ENCODE data around the gene ANGEL2. TPM values are rescaled to one million over a fixed set of nuclear protein-coding genes. Genes with fewer than 3 reads are reported as not detected.

The ANGEL2 gene
- total and polyA plus RNA-seq, 2 of the 4 experiments (the other 2 are of a cell fraction): 13.4 to 44.1 TPM

DNA sequence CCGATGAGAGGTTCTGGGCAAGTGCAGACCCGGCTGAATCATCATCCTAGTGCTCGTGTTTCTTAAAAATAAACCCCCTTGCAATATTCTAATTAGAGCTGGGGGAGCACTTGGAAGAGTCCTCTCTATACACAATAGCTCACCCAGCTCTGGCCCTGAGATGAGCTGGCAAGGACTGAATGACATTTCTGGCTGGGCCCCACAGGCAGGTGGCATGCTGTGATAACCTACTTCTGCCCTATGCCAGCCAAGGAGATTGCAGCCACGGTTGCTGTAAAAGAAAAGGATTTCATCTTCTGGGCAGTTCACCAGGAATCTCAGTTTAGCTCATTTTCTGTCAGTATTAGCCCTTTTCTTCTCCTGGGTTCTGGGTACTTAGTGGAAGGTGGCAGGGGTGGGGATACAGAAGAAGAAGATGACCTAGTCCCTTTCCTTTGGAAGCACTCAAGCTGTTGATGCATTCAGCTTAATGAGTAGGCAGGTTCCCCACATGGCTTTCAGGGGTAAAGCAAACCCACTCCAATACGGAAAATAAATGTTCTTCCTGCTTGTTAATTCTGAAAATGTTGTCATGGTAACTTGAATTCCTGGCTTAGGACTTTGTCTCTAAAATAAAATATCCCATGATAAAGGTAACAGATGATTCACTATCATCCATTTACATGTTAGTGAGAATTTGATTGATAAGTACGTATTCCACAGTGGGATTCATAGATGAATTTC is 33.1 kb downstream of the ANGEL2 start (continued):
- TF ChIP-seq POLR2A (IDR thresholded peaks at IDR 0.05; ENCODE audit: low read depth, low read length): no peak

GRCh38 chr1:212981571-212982328 is 33.9 kb downstream of the ANGEL2 start:
- Histone ChIP-seq H3K9ac (ENCODE audit: low read depth, low read length) (no peak overlapping the region), H3K9me3 (ENCODE audit: control insufficient read depth, insufficient read depth, low read length) (no peaks in the 10 kb centered on the region), H2BK15ac (ENCODE audit: low read depth, low read length) (no peak overlapping the region), H3K79me1 (ENCODE audit: low read depth in 1 of 2, low read length in 2 of 2) (no peaks in the 10 kb centered on the region), H4K5ac (ENCODE audit: low read depth, low read length) (no peak overlapping the region), H2BK120ac (ENCODE audit: low read depth, low read length) (no peak overlapping the region), H3K4ac (ENCODE audit: low read depth, low read length) (no peak overlapping the region), H3K27me3 (ENCODE audit: control insufficient read depth, insufficient read depth, low read length) (no peaks in the 10 kb centered on the region), H3K4me1 (ENCODE audit: control insufficient read depth, insufficient read depth, low read length) (peaks cover 11% of the 10 kb centered on the region; the same call in 1 of the 2 replicates), H4K91ac (ENCODE audit: insufficient read depth, low read depth, low read length) (no peak overlapping the region), H3K4me3 (ENCODE audit: insufficient read depth, low read depth, low read length) (no peak overlapping the region), H3K14ac (replicated peaks; ENCODE audit: low read depth, low read length) (no peak overlapping the region), H3K4me2 (ENCODE audit: low read depth, low read length) (no peak overlapping the region), H2AFZ (replicated peaks; ENCODE audit: low read length, poor library complexity) (no peak overlapping the region), H3K18ac (ENCODE audit: low read depth, low read length) (no peak overlapping the region), H3K56ac (ENCODE audit: extremely low read depth, insufficient read depth, low read length) (no peak overlapping the region), H3K27ac (ENCODE audit: insufficient read depth, low read length) (no peak overlapping the region), H3K9me1 (ENCODE audit: insufficient read depth, low read length) (no peaks in the 10 kb centered on the region), H4K20me1 (ENCODE audit: insufficient read depth, low read length) (no peaks in the 10 kb centered on the region), H2BK5ac (ENCODE audit: low read depth, low read length, poor library complexity, severe bottlenecking) (no peak overlapping the region), H2AK9ac (replicated peaks; ENCODE audit: low read depth, low read length, poor library complexity) (no peak overlapping the region), H2BK20ac (ENCODE audit: low read depth, low read length) (no peak overlapping the region), H3K23ac (ENCODE audit: low read depth, low read length) (no peak overlapping the region), H2AK5ac (ENCODE audit: low read depth, low read length) (no peak overlapping the region), H4K8ac (ENCODE audit: low read depth in 2 of 2, low read length in 2 of 2) (no peak overlapping the region), H3K36me3 (ENCODE audit: control insufficient read depth, insufficient read depth, low read length) (no peaks in the 10 kb centered on the region; the same call in 1 of the 2 replicates)
- no peak; the same call in 1 of the 2 replicates for ATAC-seq (ENCODE audit: low read depth)
- ChIA-PET POLR2A (ENCODE audit: unreplicated experiment) (no interaction called here), CTCF (interaction anchor here (2.8 kb wide), 1 partner anchor 14 kb away, joined by 10 read pairs; no protein-coding TSS in a partner anchor)
- intact Hi-C loops (cut with micrococcal nuclease): no loop called here
- no CpG with 5 or more reads among the region's 13 CpGs for WGBS, 2 experiments (ENCODE audit: extremely low coverage in 2 of 2, insufficient read length in 1 of 2)
- BruUV-seq (replicated peaks): no TSS peak
- in situ Hi-C loops (cut with MboI; ENCODE audit: low sequenced_read_pairs): loop anchor here (25.0 kb wide), 1 partner anchor 319 kb away; no protein-coding TSS in a partner anchor
- peak; percentile 13 for DNase-seq
- dilution Hi-C loops (cut with HindIII; ENCODE audit: low sequenced_read_pairs, unreplicated experiment): no loop called here
- TF ChIP-seq RFX5 (IDR thresholded peaks at IDR 0.05; ENCODE audit: low read depth, low read length): no peak
- no peak for TF ChIP-seq MXI1 (IDR thresholded peaks at IDR 0.05; ENCODE audit: borderline replicate concordance, low read depth, low read length)
- TF ChIP-seq, protein P1, sequence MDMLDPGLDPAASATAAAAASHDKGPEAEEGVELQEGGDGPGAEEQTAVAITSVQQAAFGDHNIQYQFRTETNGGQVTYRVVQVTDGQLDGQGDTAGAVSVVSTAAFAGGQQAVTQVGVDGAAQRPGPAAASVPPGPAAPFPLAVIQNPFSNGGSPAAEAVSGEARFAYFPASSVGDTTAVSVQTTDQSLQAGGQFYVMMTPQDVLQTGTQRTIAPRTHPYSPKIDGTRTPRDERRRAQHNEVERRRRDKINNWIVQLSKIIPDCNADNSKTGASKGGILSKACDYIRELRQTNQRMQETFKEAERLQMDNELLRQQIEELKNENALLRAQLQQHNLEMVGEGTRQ (IDR thresholded peaks at IDR 0.05; ENCODE audit: low read depth, low read length): no peak
- no peak for TF ChIP-seq RCOR1 (IDR thresholded peaks at IDR 0.05; ENCODE audit: insufficient replicate concordance, low read length)
- no peak for TF ChIP-seq CTCF (conservative IDR thresholded peaks at IDR 0.05; ENCODE audit: low read depth, low read length)
- no peak for TF ChIP-seq RAD21 (IDR thresholded peaks at IDR 0.05; ENCODE audit: low read length)
- TF ChIP-seq MAFK (IDR thresholded peaks at IDR 0.05; ENCODE audit: low read depth, low read length): no peak
- no peak for TF ChIP-seq BHLHE40 (IDR thresholded peaks at IDR 0.05; ENCODE audit: low read depth, low read length)
- TF ChIP-seq NFE2L2 (IDR thresholded peaks at IDR 0.05; ENCODE audit: low read depth, low read length): no peak
- TF ChIP-seq POLR2A (IDR thresholded peaks at IDR 0.05; ENCODE audit: low read depth, low read length): no peak
- no peak for TF ChIP-seq ELK1 (IDR thresholded peaks at IDR 0.05; ENCODE audit: borderline replicate concordance, low read depth, low read length)
